ENCODE results near the gene DHRS13.

GRCh38 chr17:28902819-28903545 is at the start of gene DHRS13:
- TF ChIP-seq CTCF (IDR thresholded peaks at IDR 0.05), result peak; percentile 54 to 95 (median 93)
- peak in 1 of 2 donors; percentile 29 for TF ChIP-seq POLR2A (IDR thresholded peaks at IDR 0.05)
